ENCODE data around the gene SNCAIP. TPM values are rescaled to one million over a fixed set of nuclear protein-coding genes. Genes with fewer than 3 reads are reported as not detected.

SNCAIP gene
- total RNA-seq, 3 donors from 2014 or later, result 1.2 to 4.7 (median 2.7) TPM

DNA sequence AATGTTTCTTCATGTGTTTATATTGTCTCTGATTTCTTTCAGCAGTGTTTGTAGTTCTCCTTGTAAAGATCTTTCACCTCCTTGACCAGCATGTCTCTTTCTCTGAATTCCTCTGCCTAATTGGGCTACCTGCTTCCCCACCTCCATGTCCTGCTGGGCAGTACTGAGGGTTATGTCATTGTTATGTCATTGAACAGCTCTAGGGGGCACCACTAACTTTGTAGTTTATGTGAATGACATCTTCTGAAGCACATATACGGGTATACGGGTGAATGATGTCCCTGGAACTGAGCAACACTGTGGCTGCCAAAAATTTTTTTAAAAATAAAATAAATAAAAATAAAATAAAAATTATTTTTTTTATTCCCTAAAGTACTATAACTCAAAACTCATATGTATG, 16.9 kb upstream of the SNCAIP start:
- Histone ChIP-seq H3K4me3 (no peak overlapping the region), H3K4me1 (ENCODE audit: low read depth) (no peaks in the 10 kb centered on the region), H3K9me3 (no peaks in the 10 kb centered on the region), H3K36me3 (ENCODE audit: low read depth) (no peaks in the 10 kb centered on the region)
- DNase-seq, result peak in 1 of 3 donors; percentile 12
- peak; percentile 58 for ATAC-seq
- TF ChIP-seq, protein P1, sequence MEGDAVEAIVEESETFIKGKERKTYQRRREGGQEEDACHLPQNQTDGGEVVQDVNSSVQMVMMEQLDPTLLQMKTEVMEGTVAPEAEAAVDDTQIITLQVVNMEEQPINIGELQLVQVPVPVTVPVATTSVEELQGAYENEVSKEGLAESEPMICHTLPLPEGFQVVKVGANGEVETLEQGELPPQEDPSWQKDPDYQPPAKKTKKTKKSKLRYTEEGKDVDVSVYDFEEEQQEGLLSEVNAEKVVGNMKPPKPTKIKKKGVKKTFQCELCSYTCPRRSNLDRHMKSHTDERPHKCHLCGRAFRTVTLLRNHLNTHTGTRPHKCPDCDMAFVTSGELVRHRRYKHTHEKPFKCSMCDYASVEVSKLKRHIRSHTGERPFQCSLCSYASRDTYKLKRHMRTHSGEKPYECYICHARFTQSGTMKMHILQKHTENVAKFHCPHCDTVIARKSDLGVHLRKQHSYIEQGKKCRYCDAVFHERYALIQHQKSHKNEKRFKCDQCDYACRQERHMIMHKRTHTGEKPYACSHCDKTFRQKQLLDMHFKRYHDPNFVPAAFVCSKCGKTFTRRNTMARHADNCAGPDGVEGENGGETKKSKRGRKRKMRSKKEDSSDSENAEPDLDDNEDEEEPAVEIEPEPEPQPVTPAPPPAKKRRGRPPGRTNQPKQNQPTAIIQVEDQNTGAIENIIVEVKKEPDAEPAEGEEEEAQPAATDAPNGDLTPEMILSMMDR (IDR thresholded peaks at IDR 0.05), result no peak
- intact Hi-C loops (cut with DNase I, micrococcal nuclease), result no loop called here

GRCh38 chr5:122296871-122297270, 15.2 kb upstream of the SNCAIP start:
- no peaks in the 10 kb centered on the region for H3K9me3 ChIP-seq
- no peak for ATAC-seq
- TF ChIP-seq, protein P1 (IDR thresholded peaks at IDR 0.05), result no peak
- no peaks in the 10 kb centered on the region for H3K4me1 ChIP-seq (ENCODE audit: low read depth)
- intact Hi-C loops (cut with DNase I, micrococcal nuclease), result no loop called here
- DNase-seq, result no peak
- no peaks in the 10 kb centered on the region for H3K36me3 ChIP-seq (ENCODE audit: low read depth)
- H3K4me3 ChIP-seq, result no peak overlapping the region

DNA sequence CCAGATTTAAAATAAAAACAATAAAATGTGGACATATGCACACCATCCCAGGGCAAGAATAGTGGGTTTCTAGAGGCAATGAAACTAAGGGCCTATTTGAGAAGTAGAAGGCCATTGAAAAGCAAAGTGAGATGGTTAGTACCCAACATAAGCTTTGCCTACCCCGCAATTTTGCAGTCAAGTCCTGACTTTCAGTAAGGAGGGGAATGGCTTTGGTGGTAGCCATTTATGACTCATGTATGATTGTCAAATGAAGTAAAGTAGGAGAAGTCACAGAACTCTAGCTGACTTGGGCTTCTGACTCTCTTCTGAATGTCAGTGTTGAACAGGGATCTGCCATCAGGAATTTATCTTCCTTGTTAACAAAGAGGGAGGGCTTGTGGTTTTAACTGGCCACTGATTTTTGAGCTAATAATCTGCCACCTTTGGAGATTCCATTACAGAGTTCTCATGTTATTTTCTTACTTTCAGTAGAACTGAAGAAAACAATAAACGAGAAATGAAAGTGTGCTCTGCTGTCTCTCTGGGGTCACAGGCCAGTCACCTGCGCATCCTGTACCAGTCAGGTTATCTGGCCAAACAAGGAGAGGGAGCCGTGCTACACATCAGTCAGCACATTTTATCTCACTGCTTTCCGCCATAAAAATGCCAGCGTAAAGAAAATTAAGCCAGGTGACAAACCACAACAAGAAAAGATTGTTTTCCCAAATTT, 14.3 kb upstream of the SNCAIP start:
- Histone ChIP-seq H3K36me3 (ENCODE audit: low read depth) (no peaks in the 10 kb centered on the region), H3K4me1 (ENCODE audit: low read depth) (no peaks in the 10 kb centered on the region), H3K9me3 (no peaks in the 10 kb centered on the region), H3K4me3 (no peak overlapping the region)
- no peak for DNase-seq
- intact Hi-C loops (cut with DNase I, micrococcal nuclease), result no loop called here
- TF ChIP-seq, protein P1 (IDR thresholded peaks at IDR 0.05), result no peak
- no peak for ATAC-seq

GRCh38 chr5:122300374-122300773, 11.7 kb upstream of the SNCAIP start:
- ATAC-seq (no peak), DNase-seq (no peak)
- no peaks in the 10 kb centered on the region for H3K36me3 ChIP-seq (ENCODE audit: low read depth)
- TF ChIP-seq, protein P1 (IDR thresholded peaks at IDR 0.05), result no peak
- H3K9me3 ChIP-seq, result no peaks in the 10 kb centered on the region
- no peaks in the 10 kb centered on the region for H3K4me1 ChIP-seq (ENCODE audit: low read depth)
- intact Hi-C loops (cut with DNase I, micrococcal nuclease), result loop anchor here in 1 of 2 donors (10.0 kb wide), 1 partner anchor 114 kb away; no protein-coding TSS in a partner anchor
- no peak overlapping the region for H3K4me3 ChIP-seq

GRCh38 chr5:122301016-122301415, 11.0 kb upstream of the SNCAIP start:
- intact Hi-C loops (cut with DNase I, micrococcal nuclease), result loop anchor here in 1 of 2 donors (10.0 kb wide), 1 partner anchor 114 kb away; no protein-coding TSS in a partner anchor
- H3K4me3 ChIP-seq, result no peak overlapping the region
- no peaks in the 10 kb centered on the region for H3K4me1 ChIP-seq (ENCODE audit: low read depth)
- no peak for DNase-seq
- TF ChIP-seq, protein P1 (IDR thresholded peaks at IDR 0.05), result no peak
- no peaks in the 10 kb centered on the region for H3K36me3 ChIP-seq (ENCODE audit: low read depth)
- no peak for ATAC-seq
- no peaks in the 10 kb centered on the region for H3K9me3 ChIP-seq

All from mucosa of descending colon (tissue), 3 donors.